ENCODE measurements around the gene TRUB2. TPM values are rescaled to one million over a fixed set of nuclear protein-coding genes. Genes with fewer than 3 reads are reported as not detected.

The TRUB2 gene
- total and polyA plus RNA-seq, 2 donors (not counting 1 experiment from before 2014, with no cell fraction given), result 7.6 to 21.5 TPM

GRCh38 chr9:128349125-128349524, 26.9 kb upstream of the TRUB2 start:
- POLR2A ChIA-PET, result no interaction called here
- CTCF ChIA-PET, result interaction anchor here (2.0 kb wide), 1 partner anchor 13 kb away, joined by 11 read pairs; no protein-coding TSS in a partner anchor
- H3K27me3 ChIP-seq (replicated peaks in 1 of 4; ENCODE audit: control extremely low read depth in 1 of 4, control insufficient read depth in 3 of 4, insufficient read depth in 4 of 4, low read length in 3 of 4), result no peaks in the 10 kb centered on the region
- H3K9me3 Mint-ChIP-seq (ENCODE audit: insufficient read depth), result no peaks in the 10 kb centered on the region
- no peaks in the 10 kb centered on the region for H3K9me3 ChIP-seq (ENCODE audit: control extremely low read depth in 1 of 3, control insufficient read depth in 2 of 3, insufficient read depth in 1 of 3, low read length in 2 of 3)
- TF ChIP-seq EZH2 (IDR thresholded peaks at IDR 0.05; ENCODE audit: borderline replicate concordance, insufficient read depth, low read depth, low read length, poor library complexity, severe bottlenecking), result no peak
- TF ChIP-seq, protein P1, sequence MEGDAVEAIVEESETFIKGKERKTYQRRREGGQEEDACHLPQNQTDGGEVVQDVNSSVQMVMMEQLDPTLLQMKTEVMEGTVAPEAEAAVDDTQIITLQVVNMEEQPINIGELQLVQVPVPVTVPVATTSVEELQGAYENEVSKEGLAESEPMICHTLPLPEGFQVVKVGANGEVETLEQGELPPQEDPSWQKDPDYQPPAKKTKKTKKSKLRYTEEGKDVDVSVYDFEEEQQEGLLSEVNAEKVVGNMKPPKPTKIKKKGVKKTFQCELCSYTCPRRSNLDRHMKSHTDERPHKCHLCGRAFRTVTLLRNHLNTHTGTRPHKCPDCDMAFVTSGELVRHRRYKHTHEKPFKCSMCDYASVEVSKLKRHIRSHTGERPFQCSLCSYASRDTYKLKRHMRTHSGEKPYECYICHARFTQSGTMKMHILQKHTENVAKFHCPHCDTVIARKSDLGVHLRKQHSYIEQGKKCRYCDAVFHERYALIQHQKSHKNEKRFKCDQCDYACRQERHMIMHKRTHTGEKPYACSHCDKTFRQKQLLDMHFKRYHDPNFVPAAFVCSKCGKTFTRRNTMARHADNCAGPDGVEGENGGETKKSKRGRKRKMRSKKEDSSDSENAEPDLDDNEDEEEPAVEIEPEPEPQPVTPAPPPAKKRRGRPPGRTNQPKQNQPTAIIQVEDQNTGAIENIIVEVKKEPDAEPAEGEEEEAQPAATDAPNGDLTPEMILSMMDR (IDR thresholded peaks at IDR 0.05), result no peak
- no peak overlapping the region for H3K27ac Mint-ChIP-seq
- WGBS (ENCODE audit: insufficient coverage), result 100% methylated on average over 2 of the region's 2 CpGs
- no peak overlapping the region for H3K4me2 ChIP-seq (replicated peaks; ENCODE audit: low read depth, low read length, poor library complexity, severe bottlenecking)
- H3K9ac ChIP-seq (ENCODE audit: low read length), result no peak overlapping the region
- H2AFZ ChIP-seq (ENCODE audit: insufficient read depth, low read depth, low read length, poor library complexity, severe bottlenecking), result no peak overlapping the region
- H3K4me3 Mint-ChIP-seq, result no peak overlapping the region
- no peaks in the 10 kb centered on the region for H3K27me3 Mint-ChIP-seq
- no peaks in the 10 kb centered on the region for H3K79me2 ChIP-seq (ENCODE audit: control insufficient read depth, insufficient read depth, low read length)
- intact Hi-C loops (cut with micrococcal nuclease), result no loop called here
- no peaks in the 10 kb centered on the region for H3K4me1 ChIP-seq (ENCODE audit: control insufficient read depth in 2 of 2, insufficient read depth in 2 of 2, low read length in 2 of 2)
- DNase-seq (no peak), ATAC-seq (ENCODE audit: low read depth) (no peak)
- H4K20me1 ChIP-seq (ENCODE audit: control insufficient read depth, insufficient read depth, low read length, poor library complexity, severe bottlenecking), result no peaks in the 10 kb centered on the region
- peaks cover 0 to 29% of the 10 kb centered on the region in 2 experiments for H3K36me3 ChIP-seq (replicated peaks in 1 of 2; ENCODE audit: control extremely low read depth in 1 of 2, control insufficient read depth in 1 of 2, extremely low read depth in 1 of 2, insufficient read depth in 2 of 2, low read length in 1 of 2)
- H3K27ac ChIP-seq (ENCODE audit: low read length in 2 of 2), result no peak overlapping the region
- no peak overlapping the region for H3K4me3 ChIP-seq (ENCODE audit: control extremely low read depth in 1 of 5, extremely low read depth in 1 of 5, insufficient read depth in 1 of 5, low read depth in 2 of 5, low read length in 4 of 5)
- H3K4me1 Mint-ChIP-seq, result no peaks in the 10 kb centered on the region

GRCh38 chr9:128344931-128345605, 22.8 kb upstream of the TRUB2 start:
- CTCF ChIA-PET, result interaction anchor here (1.0 to 1.3 kb wide), 2 partner anchors 17 to 50 kb away, joined by 4 to 5 read pairs; no protein-coding TSS in a partner anchor
- Mint-ChIP-seq H3K4me1 (peaks cover 5% of the 10 kb centered on the region), H3K27me3 (no peaks in the 10 kb centered on the region), H3K4me3 (no peak overlapping the region), H3K9me3 (ENCODE audit: insufficient read depth) (no peaks in the 10 kb centered on the region), H3K27ac (no peak overlapping the region)
- Histone ChIP-seq H3K4me2 (replicated peaks; ENCODE audit: low read depth, low read length, poor library complexity, severe bottlenecking) (no peak overlapping the region), H2AFZ (ENCODE audit: insufficient read depth, low read depth, low read length, poor library complexity, severe bottlenecking) (no peak overlapping the region), H3K9ac (ENCODE audit: low read length) (no peak overlapping the region), H4K20me1 (ENCODE audit: control insufficient read depth, insufficient read depth, low read length, poor library complexity, severe bottlenecking) (no peaks in the 10 kb centered on the region), H3K4me3 (ENCODE audit: control extremely low read depth in 1 of 5, extremely low read depth in 1 of 5, insufficient read depth in 1 of 5, low read depth in 2 of 5, low read length in 4 of 5) (no peak overlapping the region), H3K27ac (ENCODE audit: low read length in 2 of 2) (no peak overlapping the region), H3K9me3 (ENCODE audit: control extremely low read depth in 1 of 3, control insufficient read depth in 2 of 3, insufficient read depth in 1 of 3, low read length in 2 of 3) (no peaks in the 10 kb centered on the region), H3K27me3 (replicated peaks in 1 of 4; ENCODE audit: control extremely low read depth in 1 of 4, control insufficient read depth in 3 of 4, insufficient read depth in 4 of 4, low read length in 3 of 4) (no peaks in the 10 kb centered on the region), H3K36me3 (replicated peaks in 1 of 2; ENCODE audit: control extremely low read depth in 1 of 2, control insufficient read depth in 1 of 2, extremely low read depth in 1 of 2, insufficient read depth in 2 of 2, low read length in 1 of 2) (peaks cover 0 to 32% of the 10 kb centered on the region in 2 experiments), H3K79me2 (ENCODE audit: control insufficient read depth, insufficient read depth, low read length) (peaks cover 5% of the 10 kb centered on the region), H3K4me1 (ENCODE audit: control insufficient read depth in 2 of 2, insufficient read depth in 2 of 2, low read length in 2 of 2) (peaks cover 7 to 9% of the 10 kb centered on the region in 2 donors)
- intact Hi-C loops (cut with micrococcal nuclease), result loop anchor here (5.0 kb wide), 2 partner anchors 93 to 218 kb away; partner anchors contain the start of gene PTGES2
- 97% methylated on average over 22 of the region's 28 CpGs for WGBS (ENCODE audit: insufficient coverage)
- TF ChIP-seq, protein P1 (IDR thresholded peaks at IDR 0.05), result no peak
- TF ChIP-seq EZH2 (IDR thresholded peaks at IDR 0.05; ENCODE audit: borderline replicate concordance, insufficient read depth, low read depth, low read length, poor library complexity, severe bottlenecking), result no peak
- ATAC-seq (ENCODE audit: low read depth), result no peak
- POLR2A ChIA-PET, result no interaction called here
- DNase-seq, result no peak

Data from B cell (primary cell).